ENCODE measurements around the gene CELF5. TPM values are rescaled to one million over a fixed set of nuclear protein-coding genes. Genes with fewer than 3 reads are reported as not detected.

Gene CELF5
- total RNA-seq, 2 donors from 2014 or later: 0.36 to 0.80 TPM

GRCh38 chr19:3206216-3206953, 18.1 kb upstream of the CELF5 start:
- no peak overlapping the region for H3K4me3 ChIP-seq
- H3K27me3 ChIP-seq (replicated peaks; ENCODE audit: insufficient read depth): no peaks in the 10 kb centered on the region
- TF ChIP-seq CTCF (IDR thresholded peaks at IDR 0.05): no peak
- TF ChIP-seq POLR2A (IDR thresholded peaks at IDR 0.05): no peak
- TF ChIP-seq POLR2AphosphoS5 (IDR thresholded peaks at IDR 0.05): no peak
- H3K4me1 ChIP-seq (replicated peaks): no peaks in the 10 kb centered on the region
- WGBS: 93% methylated on average over 28 of the region's 28 CpGs
- intact Hi-C loops (cut with DNase I): no loop called here
- H3K27ac ChIP-seq: no peak overlapping the region
- H3K36me3 ChIP-seq: peaks cover 3 to 19% of the 10 kb centered on the region in 2 donors
- no peaks in the 10 kb centered on the region for H3K9me3 ChIP-seq
- DNase-seq (ENCODE audit: low spot score): no peak

- WGBS: 90% methylated on average over 39 of the region's 43 CpGs
- H3K9me3 ChIP-seq: no peaks in the 10 kb centered on the region
- TF ChIP-seq POLR2AphosphoS5 (IDR thresholded peaks at IDR 0.05) (no peak), POLR2A (IDR thresholded peaks at IDR 0.05) (no peak)
- no peaks in the 10 kb centered on the region for H3K4me1 ChIP-seq (replicated peaks)
- intact Hi-C loops (cut with DNase I): no loop called here
- no peak for DNase-seq (ENCODE audit: low spot score)
- H3K27ac ChIP-seq: no peak overlapping the region
- H3K27me3 ChIP-seq (replicated peaks; ENCODE audit: insufficient read depth): no peaks in the 10 kb centered on the region
- peaks cover 3 to 19% of the 10 kb centered on the region in 2 donors for H3K36me3 ChIP-seq
- H3K4me3 ChIP-seq: no peak overlapping the region
These were observed 16.8 kb upstream of the CELF5 start for GRCh38 chr19:3207461-3208242.

- Histone ChIP-seq H3K4me3 (no peak overlapping the region), H3K4me1 (replicated peaks) (no peaks in the 10 kb centered on the region), H3K27ac (no peak overlapping the region), H3K36me3 (peaks cover 3 to 19% of the 10 kb centered on the region in 2 donors), H3K27me3 (replicated peaks; ENCODE audit: insufficient read depth) (no peaks in the 10 kb centered on the region), H3K9me3 (no peaks in the 10 kb centered on the region)
- 90% methylated on average over 29 of the region's 33 CpGs for WGBS
- intact Hi-C loops (cut with DNase I): no loop called here
- DNase-seq (ENCODE audit: low spot score): no peak
- TF ChIP-seq CTCF (IDR thresholded peaks at IDR 0.05) (no peak), POLR2A (IDR thresholded peaks at IDR 0.05) (no peak), POLR2AphosphoS5 (IDR thresholded peaks at IDR 0.05) (no peak)
These were observed 15.9 kb upstream of the CELF5 start for GRCh38 chr19:3208317-3209207.

- intact Hi-C loops (cut with DNase I): no loop called here
- WGBS: 42% methylated on average over 20 of the region's 20 CpGs
- H3K36me3 ChIP-seq: peaks cover 3 to 19% of the 10 kb centered on the region in 2 donors
- TF ChIP-seq CTCF (IDR thresholded peaks at IDR 0.05) (peak in 1 of 4 experiments; percentile 53), POLR2A (IDR thresholded peaks at IDR 0.05) (no peak)
- H3K9me3 ChIP-seq: no peaks in the 10 kb centered on the region
- H3K4me3 ChIP-seq: no peak overlapping the region
- no peak overlapping the region for H3K27ac ChIP-seq
- H3K4me1 ChIP-seq (replicated peaks): no peaks in the 10 kb centered on the region
- DNase-seq (ENCODE audit: low spot score): no peak
- no peaks in the 10 kb centered on the region for H3K27me3 ChIP-seq (replicated peaks; ENCODE audit: insufficient read depth)
These were observed 14.0 kb upstream of the CELF5 start for GRCh38 chr19:3210347-3211017.
